PC-9 (cell line): ENCODE results near the gene ATM.

Experiments
- CTCF ChIP-seq: fragments of 200-600 bp; sonication (generic); conservative IDR thresholded peaks from 2 replicates; pipeline ENCODE4 v1.6.1; 2017; ENCODE audit warnings: mixed run types, antibody characterized with exemption, mild to moderate bottlenecking, moderate library complexity
- EZH2 ChIP-seq: fragments of 200-600 bp; sonication (generic); IDR thresholded peaks from 2 replicates; pipeline ENCODE4 v1.8.0; 2017; ENCODE audit warnings: antibody characterized with exemption, low read depth

- TF ChIP-seq CTCF (no peak), EZH2 (no peak)
Observed at GRCh38 chr11:108345767-108346166, 122.9 kb downstream of the ATM start.
